SU-DHL-6 (cell line): ENCODE measurements around the gene IGSF3.

ENCODE experiments used
- H2AFZ ChIP-seq: fragments of 200-600 bp; sonication (generic); 2 replicates; pipeline ENCODE4 v1.6.1; 2014; ENCODE audit warnings: low read depth, mild to moderate bottlenecking, moderate library complexity, mixed read lengths, antibody characterized with exemption, low read length; ENCODE audit not compliant: severe bottlenecking
- H3F3A ChIP-seq: fragments of 200-600 bp; shearing (Covaris generic); 2 replicates; pipeline ENCODE4 v1.6.0; 2016; ENCODE audit warnings: antibody characterized with exemption, mild to moderate bottlenecking; ENCODE audit not compliant: insufficient read depth
- H3K27ac ChIP-seq: fragments of 200-600 bp; sonication (generic); 2 replicates; pipeline ENCODE4 v1.5.1; 2016; ENCODE audit warnings: low read depth, mild to moderate bottlenecking, low read length, moderate library complexity, mixed read lengths
- H3K27me3 ChIP-seq: fragments of 200-600 bp; sonication (generic), shearing (Covaris generic); 2 replicates; pipeline ENCODE4 v1.6.0; 2014; ENCODE audit warnings: mild to moderate bottlenecking, low read length
- H3K36me3 ChIP-seq: fragments of 200-600 bp; sonication (generic); 2 replicates; pipeline ENCODE4 v1.6.1; 2014; ENCODE audit warnings: mild to moderate bottlenecking, low read length, mixed read lengths
- H3K4me2 ChIP-seq: fragments of 300-600, 200-600 bp; shearing (Covaris generic), sonication (generic); 2 replicates; pipeline ENCODE4 v1.6.0; 2014; ENCODE audit warnings: low read length, low read depth, mild to moderate bottlenecking; ENCODE audit not compliant: poor library complexity, severe bottlenecking
- H3K4me3 ChIP-seq: fragments of 200-600 bp; sonication (generic); 2 replicates; pipeline ENCODE4 v1.5.1; 2014; ENCODE audit warnings: antibody characterized with exemption, low read length, mild to moderate bottlenecking, mixed read lengths; ENCODE audit not compliant: insufficient read depth, poor library complexity, severe bottlenecking
- H3K79me2 ChIP-seq: fragments of 200-600 bp; sonication (generic); 2 replicates; pipeline ENCODE4 v1.6.1; 2014; ENCODE audit warnings: mild to moderate bottlenecking, low read length, moderate library complexity; ENCODE audit not compliant: insufficient read depth
- H3K9ac ChIP-seq: fragments of 200-600 bp; sonication (generic); 2 replicates; pipeline ENCODE4 v1.7.0; 2014; ENCODE audit warnings: mild to moderate bottlenecking, low read length
- H3K9me2 ChIP-seq: fragments of 200-600 bp; sonication (generic); replicated peaks from 2 replicates; pipeline ENCODE4 v1.6.1; 2014; ENCODE audit warnings: low read length; ENCODE audit not compliant: insufficient read depth
- H3K9me3 ChIP-seq: fragments of 200-600 bp; sonication (generic); 2 replicates; pipeline ENCODE4 v1.6.1; 2014; ENCODE audit warnings: low read length, mixed read lengths; ENCODE audit not compliant: insufficient read depth
- H4K20me1 ChIP-seq: fragments of 200-600 bp; sonication (generic); 2 replicates; pipeline ENCODE4 v1.6.1; 2014; ENCODE audit warnings: low read depth, mild to moderate bottlenecking, antibody characterized with exemption, low read length, moderate library complexity, mixed read lengths
- CTCF ChIP-seq: fragments of 200-600 bp; sonication (generic); IDR thresholded peaks from one replicate; pipeline ENCODE4 v1.5.1; 2017; ENCODE audit warnings: antibody characterized with exemption, mild to moderate bottlenecking, low read length, moderate library complexity; ENCODE audit not compliant: insufficient read depth, poor library complexity, severe bottlenecking
- EZH2phosphoT487 ChIP-seq: fragments of 200-600 bp; sonication (generic), shearing (Covaris generic); conservative IDR thresholded peaks from 2 replicates; pipeline ENCODE4 v1.6.1; 2018; ENCODE audit warnings: mild to moderate bottlenecking, antibody characterized with exemption, low read length, moderate library complexity, mixed read lengths

The IGSF3 gene

DNA sequence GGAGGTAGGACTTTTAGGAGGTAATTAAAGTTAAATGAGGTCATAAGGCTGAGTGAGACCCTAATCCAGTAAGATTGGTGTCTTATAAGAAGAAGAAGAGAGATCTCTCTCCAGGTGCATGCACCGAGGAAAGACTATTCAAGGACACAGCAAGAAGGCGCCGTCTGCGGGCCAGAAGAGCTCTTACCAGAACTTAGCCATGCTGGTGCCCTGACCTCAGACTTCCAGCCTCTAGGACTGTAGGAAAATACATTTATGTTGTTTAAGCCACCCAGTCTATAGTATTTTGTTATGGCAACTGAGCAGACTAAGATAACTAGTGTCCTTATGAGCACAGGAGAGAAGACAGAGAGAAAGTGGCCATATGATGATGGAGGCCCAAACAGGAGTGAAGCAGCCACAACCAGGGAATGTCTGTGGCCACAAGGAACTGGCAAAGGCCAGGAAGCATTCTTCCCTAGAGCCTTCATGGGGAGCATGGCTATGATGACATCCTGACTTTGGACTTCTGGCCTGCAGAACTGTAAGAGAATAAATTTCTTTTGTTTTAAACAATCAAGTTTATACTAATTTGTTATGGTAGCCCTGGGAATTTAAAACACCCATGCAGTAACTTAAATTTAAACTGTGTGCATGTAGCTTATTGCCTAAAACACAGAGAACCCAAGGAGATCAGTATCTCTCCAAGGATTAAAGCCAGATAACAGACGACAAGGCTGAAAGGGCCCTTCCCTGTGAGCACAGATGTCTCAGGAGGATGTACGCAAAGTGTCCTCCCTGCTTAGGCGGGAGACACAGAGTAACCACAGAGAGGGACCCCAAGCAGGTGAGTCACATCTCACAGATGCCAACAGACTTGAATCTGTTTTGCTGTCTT is 86.8 kb downstream of the IGSF3 start:
- H3K27me3 ChIP-seq = no peaks in the 10 kb centered on the region
- no peak overlapping the region for H2AFZ ChIP-seq
- H4K20me1 ChIP-seq = no peaks in the 10 kb centered on the region
- H3K36me3 ChIP-seq = no peaks in the 10 kb centered on the region
- H3K9me2 ChIP-seq = no peaks in the 10 kb centered on the region
- no peak overlapping the region for H3K27ac ChIP-seq
- no peaks in the 10 kb centered on the region for H3K79me2 ChIP-seq
- H3K4me3 ChIP-seq = no peak overlapping the region
- H3F3A ChIP-seq = no peaks in the 10 kb centered on the region
- TF ChIP-seq CTCF (no peak), EZH2phosphoT487 (no peak)
- H3K4me2 ChIP-seq = no peak overlapping the region
- H3K9me3 ChIP-seq = no peaks in the 10 kb centered on the region
- no peak overlapping the region for H3K9ac ChIP-seq

DNA sequence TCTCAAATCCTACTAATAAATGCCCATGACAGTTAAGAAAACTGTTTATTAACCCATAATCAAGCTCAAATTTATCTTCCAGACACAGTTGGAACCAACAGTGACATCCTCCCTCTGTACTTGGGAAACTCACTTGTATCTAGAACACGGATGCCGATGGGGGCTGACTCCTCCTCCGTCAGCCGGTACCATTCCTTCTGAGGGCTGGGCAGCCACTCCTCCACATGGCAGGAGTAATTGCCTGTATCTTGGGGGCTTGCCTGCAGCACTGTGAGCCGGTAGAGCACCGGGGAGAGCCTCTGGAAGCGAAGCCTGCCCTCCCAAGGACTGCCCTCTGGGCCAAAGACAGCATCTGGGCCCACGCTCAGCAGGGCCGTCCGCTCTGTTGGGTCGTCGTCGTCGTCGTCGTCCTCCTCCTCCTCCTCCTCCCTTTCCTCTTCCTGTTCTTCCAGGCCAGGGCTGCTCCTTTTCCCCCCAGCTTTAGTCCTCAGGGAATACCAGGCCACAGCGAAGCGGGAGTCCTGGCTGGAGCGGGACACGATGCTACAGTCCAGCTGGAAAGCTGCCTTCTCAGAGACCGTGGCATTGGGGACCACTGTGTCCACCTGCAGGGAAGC is 88.2 kb downstream of the IGSF3 start:
- no peaks in the 10 kb centered on the region for H3K9me3 ChIP-seq
- H4K20me1 ChIP-seq = no peaks in the 10 kb centered on the region
- no peaks in the 10 kb centered on the region for H3K79me2 ChIP-seq
- H3K27me3 ChIP-seq = no peaks in the 10 kb centered on the region
- no peak overlapping the region for H3K27ac ChIP-seq
- no peak overlapping the region for H2AFZ ChIP-seq
- no peak overlapping the region for H3K4me2 ChIP-seq
- no peaks in the 10 kb centered on the region for H3F3A ChIP-seq
- H3K9ac ChIP-seq = no peak overlapping the region
- H3K36me3 ChIP-seq = no peaks in the 10 kb centered on the region
- no peak overlapping the region for H3K4me3 ChIP-seq
- no peaks in the 10 kb centered on the region for H3K9me2 ChIP-seq
- TF ChIP-seq CTCF = no peak
- TF ChIP-seq EZH2phosphoT487 = no peak

DNA sequence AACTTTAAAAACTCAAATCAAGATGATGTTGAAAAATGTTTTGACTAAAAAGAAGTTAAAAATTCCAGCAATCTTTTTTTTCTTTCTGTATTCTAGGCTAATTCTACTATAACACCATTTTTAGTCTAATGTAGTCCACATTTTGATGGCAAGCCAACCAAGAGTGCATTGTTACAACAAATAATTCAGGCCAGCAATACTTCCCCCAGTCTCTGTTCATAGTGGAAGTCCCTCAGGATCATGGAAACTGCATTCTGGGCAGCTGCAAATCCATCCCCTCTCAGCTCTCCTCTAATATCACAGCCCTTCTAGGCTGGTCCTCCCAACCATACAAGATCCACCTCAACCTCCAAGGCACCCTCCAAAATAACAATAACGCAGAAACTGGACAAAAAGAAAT is 89.0 kb downstream of the IGSF3 start:
- H3K9me3 ChIP-seq = no peaks in the 10 kb centered on the region
- H3K9me2 ChIP-seq = no peaks in the 10 kb centered on the region
- no peaks in the 10 kb centered on the region for H3F3A ChIP-seq
- TF ChIP-seq CTCF (no peak), EZH2phosphoT487 (no peak)
- H3K27me3 ChIP-seq = no peaks in the 10 kb centered on the region
- H3K9ac ChIP-seq = no peak overlapping the region
- no peak overlapping the region for H2AFZ ChIP-seq
- no peaks in the 10 kb centered on the region for H4K20me1 ChIP-seq
- H3K4me2 ChIP-seq = no peak overlapping the region
- no peaks in the 10 kb centered on the region for H3K36me3 ChIP-seq
- no peak overlapping the region for H3K4me3 ChIP-seq
- H3K79me2 ChIP-seq = no peaks in the 10 kb centered on the region
- no peak overlapping the region for H3K27ac ChIP-seq
